ENCODE data around the gene SGPL1.
"Not testable (repeated sequence)": the region's sequence is repeated elsewhere in the genome, so short reads cannot be mapped to it uniquely, and the experiment has no call there.

Gene SGPL1

DNA sequence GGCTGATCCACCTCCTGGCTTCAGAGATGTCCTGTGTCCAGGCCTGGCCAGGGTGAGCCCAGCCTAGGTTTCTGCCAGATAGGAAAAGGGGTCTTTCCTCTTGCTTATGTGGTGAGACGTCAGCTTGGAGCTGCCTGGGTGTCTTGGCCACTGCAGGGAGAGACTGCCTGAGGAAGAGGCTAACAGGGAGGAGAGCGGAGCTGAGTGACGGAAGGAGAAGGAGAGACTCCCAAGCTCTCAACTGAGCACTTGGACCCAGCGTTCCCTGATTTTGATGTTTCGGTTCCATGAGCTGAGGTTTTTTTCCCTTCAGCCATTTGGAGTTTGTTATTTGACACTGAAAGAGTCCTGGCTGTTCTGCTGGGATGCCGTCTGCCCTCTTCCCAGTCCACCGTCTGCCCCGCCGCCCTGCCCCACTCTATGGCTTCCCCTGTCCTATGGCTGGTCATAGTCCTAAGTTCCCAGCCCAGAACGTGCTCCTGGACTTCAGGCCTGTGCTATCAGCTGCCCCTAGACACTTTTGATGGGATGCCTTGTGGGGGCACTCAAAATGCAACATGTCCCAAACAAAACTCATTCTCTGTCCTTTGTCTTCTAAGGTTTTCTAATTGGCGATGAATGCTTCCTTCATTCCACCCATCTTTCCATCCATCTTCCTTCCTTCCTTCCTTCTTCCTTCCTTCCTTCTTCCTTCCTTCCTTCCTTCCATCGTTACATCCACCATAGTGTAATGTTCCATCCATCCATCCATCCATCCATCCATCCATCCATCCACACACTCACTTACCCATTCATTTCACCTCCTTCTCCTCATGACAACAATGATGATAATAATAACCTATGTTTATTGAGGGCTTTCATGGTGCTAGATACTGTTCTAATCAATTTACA lies 92.9 kb downstream of the SGPL1 start:
- DNase-seq, result no peak

DNA sequence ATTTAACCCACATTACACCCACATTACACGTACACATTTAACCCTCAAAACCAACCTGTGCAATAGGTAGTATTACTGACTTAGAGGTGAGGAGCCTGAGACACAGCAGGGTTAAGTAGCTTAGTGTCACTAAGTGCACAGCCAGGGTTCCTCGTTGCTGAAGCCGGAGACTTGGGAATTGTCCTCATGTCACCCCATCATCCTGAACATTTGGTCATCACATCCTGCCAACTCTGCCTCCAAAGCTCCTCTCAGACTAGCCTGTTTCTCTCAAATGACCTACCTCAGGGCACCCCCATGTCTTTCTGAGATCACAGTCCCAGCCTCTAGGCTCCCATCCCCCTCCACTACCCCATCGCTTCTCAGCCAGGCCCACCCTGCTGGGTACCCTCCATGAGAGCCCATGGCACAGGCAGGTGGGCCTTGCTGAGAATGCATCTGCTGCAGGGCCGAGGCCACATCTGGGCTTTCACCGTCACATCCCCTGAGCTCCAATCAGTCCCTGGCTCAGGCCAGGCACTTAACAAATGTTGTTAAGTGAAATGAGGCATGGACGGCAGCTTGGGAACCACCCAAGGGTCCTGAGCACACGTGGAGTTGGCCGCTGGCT lies 93.7 kb downstream of the SGPL1 start:
- no peak for DNase-seq

DNA sequence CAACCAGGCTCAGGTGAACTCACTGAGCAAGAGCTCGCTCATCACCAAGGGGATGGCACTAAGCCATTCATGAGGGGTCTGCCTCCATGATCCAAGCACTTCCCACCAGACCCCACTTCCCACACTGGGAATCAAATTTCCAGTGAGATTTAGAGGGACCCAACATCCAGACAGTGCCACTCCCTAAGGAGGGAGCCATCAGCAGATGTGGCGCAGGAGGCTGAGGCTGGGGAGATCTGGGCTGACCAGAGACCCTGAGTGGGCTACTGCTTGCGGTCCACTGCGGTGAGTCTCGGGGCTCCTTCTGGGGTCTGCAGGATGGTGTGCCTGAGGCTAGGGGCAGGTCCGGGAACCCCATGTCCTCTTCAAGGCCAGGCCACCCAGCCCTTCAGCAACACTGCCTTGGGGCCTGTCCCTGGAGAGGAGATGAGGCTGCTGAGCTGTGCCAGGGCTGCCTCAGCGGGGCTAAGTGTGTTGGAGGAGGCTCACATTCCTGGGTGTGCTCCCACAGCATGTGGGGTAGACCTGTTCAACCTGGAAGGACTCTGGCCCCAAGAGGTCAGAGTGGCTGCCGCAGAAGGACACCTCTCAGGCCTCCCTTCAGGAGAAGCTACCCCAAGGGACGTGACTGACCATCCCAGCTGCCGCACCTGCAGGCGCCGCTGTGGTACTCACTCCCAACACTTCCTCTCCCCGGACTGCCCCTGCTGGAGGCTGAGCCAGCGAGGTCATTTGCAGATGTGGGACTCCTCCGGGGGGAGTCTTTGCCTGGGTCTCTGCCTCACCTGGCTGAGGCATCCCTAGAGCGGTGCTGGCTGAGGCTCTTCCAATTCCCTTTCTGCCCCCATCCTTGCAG lies 95.0 kb downstream of the SGPL1 start:
- no peak for DNase-seq

GRCh38 chr10:70911386-70911785 lies 95.6 kb downstream of the SGPL1 start:
- DNase-seq, result no peak

GRCh38 chr10:70912556-70912955 lies 96.8 kb downstream of the SGPL1 start:
- DNase-seq, result no peak

DNA sequence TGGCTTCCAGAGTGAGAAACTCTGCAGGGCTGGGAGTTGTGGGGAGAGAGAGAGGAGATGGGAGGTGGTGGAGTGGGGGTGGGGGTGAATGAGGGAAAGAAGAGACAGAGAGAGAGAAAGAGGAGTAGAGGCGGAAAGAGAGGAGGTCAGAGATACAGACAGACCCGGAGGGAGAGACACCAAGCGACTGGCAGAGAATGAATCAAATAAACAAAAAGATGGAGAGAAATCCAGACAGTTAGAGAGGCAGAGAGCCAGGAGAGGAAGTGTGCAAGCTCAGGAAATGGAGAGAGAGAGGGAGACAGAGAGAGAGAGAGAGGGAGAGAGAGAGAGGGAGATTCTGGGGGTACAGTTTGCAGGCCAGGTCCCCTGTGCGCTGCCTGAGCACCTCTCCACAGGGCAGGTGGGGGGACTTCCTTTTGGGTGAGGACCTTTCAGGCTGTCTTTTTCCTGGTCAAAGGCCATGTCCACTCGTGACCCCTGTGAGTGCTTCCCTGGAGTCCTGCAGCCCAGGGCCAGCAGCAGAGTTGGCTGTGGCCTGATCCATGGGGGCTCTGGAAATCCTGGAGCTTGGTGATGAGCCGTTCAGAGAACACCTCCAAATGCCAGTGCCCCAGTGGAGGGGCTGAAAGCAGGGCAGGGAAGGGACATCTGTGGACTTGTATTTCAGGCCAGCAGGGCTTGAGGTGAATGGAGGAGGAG lies 97.6 kb downstream of the SGPL1 start:
- no peak for DNase-seq

GRCh38 chr10:70913893-70914240 lies 98.1 kb downstream of the SGPL1 start:
- no peak for DNase-seq

GRCh38 chr10:70914316-70914864 lies 98.6 kb downstream of the SGPL1 start:
- no peak for DNase-seq

- DNase-seq, result no peak
These were observed 99.5 kb downstream of the SGPL1 start for GRCh38 chr10:70915206-70915605.

GRCh38 chr10:70915806-70916205 lies 100.1 kb downstream of the SGPL1 start:
- DNase-seq, result no peak

DNA sequence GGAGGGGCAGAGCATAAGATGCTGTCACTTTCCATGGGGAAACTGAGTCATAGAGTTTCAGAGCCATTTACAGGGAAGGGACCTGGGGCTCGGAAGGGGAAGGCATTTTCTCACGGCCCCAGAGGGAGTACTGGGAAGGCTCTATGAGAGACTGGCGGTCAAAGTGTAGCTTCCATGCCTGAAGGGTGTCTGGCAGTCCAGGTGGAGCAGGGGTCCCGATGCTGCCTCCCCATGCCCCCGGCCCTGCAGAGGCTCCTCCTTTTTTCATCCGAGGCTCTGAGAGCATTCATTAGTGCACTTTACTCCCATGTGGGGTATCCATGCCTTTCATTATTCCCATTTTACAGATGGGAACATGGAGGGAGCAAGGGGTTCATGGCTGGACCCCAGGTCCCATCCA lies 100.5 kb downstream of the SGPL1 start:
- no peak for DNase-seq

DNA sequence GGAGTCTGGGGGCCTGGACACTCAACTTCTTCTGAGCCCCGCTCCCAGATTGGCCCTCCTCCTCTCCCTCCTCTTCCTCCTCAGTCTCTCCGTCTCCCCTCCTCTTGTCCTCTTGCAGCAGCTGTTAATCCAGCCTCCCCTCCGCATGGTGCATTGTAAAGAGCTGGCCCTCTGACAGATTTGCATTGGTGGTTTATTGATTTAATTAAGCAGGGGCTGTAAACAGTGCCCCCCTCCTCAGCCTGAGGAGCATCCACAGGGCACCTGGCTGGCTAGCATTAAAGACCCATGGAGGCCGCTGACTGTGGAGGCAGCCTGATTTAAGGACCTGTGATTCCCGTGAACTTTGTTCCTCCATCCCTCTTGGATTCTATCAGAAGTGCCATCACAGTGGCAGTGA lies 101.5 kb downstream of the SGPL1 start:
- DNase-seq, result no peak

DNA sequence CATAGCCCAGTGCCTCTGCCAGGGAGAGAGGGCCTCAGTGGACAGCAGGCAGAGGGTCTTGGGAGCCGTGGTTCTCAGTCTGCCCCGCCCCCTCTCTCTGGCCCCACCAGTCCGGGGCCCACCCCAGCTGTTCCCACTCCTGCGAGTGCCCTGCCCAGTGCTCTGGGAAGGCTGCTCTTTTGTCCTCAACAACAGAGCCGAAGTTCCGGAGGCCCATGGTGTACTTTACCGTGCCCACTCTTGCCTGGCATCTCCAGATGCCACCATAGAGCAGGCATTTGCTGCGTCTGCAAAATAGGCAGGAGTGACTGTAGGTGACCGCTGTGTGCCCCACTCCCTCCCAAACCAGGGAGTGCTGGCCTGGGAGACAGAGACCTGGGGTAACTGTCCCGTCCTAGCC lies 101.9 kb downstream of the SGPL1 start:
- no peak for DNase-seq

DNA sequence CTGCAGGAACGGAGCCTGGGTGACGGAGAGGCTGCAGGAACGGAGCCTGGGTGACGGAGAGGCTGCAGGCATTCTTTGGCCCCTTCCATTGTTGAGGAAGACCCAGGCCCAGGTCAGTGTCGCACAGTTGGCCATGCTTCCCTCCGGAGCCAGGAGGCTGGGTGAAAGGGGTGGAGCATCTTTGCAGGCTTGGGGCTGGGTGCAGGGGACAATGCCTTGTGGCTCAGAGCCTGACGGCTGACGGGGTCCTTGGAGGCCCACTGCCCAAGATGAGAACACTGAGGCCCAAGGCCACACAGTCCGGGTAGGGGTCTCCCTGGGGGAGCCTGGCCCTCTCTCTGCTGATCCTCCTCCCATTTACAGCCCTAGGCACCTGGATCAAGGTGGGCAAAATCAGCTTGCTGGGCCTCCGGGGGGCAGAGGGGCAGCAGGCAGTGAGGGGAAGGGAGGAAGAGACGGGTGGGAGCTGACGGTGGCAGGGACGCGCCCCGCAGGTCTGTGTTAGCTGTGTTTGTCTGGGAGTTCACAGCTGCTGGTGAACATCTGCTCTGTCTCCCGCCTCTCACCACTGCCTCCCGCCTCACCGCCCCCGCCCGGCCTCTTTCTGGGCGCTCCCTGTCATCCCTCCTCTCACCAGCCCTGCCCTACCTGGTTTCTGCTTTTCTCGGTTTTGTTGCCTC lies 103.2 kb downstream of the SGPL1 start:
- DNase-seq, result no peak

GRCh38 chr10:70919906-70920305 lies 104.2 kb downstream of the SGPL1 start:
- DNase-seq, result not testable (repeated sequence)

GRCh38 chr10:70920519-70920918 lies 104.8 kb downstream of the SGPL1 start:
- no peak for DNase-seq

DNA sequence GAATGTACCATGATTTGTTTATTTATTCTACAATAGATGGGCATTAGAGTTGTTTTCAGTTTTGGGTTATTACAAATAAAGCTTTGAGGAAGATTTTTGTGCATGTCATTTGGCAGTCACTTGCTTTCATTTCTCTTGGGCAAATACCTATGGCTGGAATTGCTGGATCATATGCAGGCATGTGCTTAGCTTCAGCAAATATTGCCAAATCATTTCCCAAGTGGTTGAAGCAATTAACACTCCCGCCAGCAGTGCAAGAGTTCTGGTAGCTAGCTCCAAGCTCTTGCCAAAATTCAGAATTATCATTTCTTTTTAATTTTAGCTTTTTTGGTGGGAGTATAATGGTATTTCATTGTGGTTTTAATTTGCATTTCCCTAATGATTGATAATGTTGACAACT lies 105.5 kb downstream of the SGPL1 start:
- DNase-seq, result no peak

- no peak for DNase-seq
These were observed 107.9 kb downstream of the SGPL1 start for GRCh38 chr10:70923696-70924095.

GRCh38 chr10:70925377-70926225 lies 109.9 kb downstream of the SGPL1 start:
- DNase-seq, result peak; percentile 8

DNA sequence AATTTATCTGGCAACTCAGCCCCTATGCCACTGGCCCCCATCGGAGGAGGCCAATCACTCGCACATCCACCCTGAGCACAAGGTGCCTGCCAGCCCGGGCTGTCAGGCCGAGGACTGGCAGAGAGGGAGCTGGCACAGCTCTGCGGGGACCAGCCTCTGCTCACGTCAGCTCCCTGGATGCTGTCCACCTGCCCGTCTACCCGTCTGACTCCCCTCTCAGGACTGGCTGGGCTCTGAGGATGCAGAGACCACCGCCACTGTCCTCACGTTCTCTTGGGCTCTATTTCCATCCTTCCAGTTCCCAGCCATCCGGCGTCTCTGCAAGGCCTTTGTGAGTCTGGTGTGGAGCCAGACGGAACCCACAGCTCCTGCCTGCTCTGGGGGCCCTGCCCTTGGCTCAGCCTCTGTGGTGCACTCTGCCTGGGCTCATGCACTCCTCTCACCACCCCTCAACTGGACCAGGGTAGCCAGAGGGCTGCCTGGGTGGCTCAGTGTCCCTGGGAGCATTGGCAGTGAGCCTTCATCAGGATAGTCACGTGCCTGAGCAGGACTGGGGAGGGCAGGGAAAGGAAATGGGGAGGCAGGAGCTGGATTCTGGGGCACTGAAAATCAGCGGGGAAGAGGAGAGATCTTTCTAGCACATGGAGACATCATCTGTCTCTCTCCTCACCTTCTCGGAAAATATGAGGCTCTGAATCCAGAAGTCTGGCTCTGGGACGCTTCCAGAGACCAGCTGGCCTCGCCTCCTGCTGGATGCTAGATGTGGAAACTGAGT lies 110.7 kb downstream of the SGPL1 start:
- DNase-seq, result no peak
